Activated CD4-positive, alpha-beta T cell treated with anti-CD3 and anti-CD28 coated beads, Interleukin-2, Interleukin-4, amounts not matched to agents 100 ng/mL and 50 ng/mL, durations not matched to agents 16 hours and 8 hours (primary cell): Measurements from ENCODE around the gene BCL2.

ENCODE experiments used
- DNase-seq: peaks from one replicate; pipeline ENCODE4 v3.0.0-alpha.2; 2020; ENCODE audit warnings: low spot score

Gene BCL2

DNA sequence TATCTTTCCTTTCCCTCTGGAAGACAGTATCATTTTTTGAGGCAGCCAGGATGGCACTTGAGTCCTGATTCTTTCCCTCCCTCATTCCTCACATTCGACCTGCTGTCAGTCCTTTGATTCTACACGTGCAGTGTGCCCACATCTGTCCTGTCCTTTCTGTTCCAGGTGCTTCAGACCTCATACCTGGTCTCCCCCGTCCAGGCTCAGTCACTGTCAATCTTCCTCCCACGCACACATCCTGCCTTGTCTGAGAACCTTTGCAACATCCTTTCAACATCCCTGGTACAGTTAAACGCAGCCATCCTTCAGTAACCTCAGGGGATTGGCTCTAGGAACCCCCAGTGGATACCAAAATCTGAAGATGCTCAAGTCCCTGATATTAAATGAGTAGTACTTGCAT lies 10.1 kb downstream of the BCL2 start:
- no peak for DNase-seq

- no peak for DNase-seq
Observed at GRCh38 chr18:63307551-63308200, 11.9 kb downstream of the BCL2 start.

DNA sequence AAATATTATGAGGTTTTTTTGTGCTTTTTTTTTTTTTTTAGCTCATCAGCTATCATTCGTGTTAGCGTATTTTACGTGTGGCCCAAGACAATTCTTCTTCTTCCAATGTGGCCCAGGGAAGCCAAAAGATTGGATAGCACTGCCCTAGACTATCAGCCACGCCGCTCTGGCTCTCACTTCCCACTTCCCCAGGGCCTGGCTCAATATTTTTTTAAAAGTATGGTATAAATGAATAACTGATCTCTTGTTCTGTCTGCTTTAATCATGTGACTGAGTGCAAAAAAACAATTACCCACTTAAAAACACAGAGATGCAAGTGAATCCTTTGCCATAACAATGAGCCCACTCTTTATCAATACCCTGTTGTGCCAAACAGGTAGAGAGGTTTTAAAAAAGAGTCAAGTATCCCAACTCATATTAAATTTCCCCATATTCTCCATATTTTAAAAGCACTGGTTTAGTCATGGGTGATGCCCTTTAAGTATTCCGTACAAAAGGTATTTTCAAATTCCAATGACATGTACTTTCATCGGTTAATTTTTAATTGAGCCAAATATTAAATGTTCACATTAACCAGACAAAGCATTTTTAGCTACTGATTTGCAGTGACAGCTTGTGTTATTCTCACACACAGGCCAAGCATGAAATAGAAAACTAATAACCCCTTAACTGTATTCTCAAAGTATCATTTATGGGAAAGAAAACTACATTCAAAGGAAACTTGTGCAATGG lies 12.6 kb downstream of the BCL2 start:
- DNase-seq: no peak

- DNase-seq: no peak
Observed at GRCh38 chr18:63306249-63306648, 13.3 kb downstream of the BCL2 start.

DNA sequence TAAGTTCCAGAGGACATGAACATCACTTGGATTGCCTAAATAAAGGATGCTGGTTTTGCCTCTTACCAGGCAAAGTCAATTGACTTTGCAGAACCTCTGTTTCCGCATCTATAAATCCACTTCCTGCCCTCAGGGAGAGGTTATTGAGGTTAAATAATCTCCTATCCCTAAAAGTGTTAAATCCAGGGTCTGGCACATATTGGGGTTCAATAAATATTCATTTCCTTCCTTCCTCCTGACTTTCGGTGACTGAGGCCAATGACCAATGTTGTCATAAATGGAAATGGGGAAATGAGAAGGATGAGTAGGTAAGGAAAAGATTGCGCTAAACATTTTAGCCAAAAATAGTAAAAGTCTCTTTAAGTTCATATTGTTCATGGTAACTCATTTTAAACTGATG lies 16.0 kb downstream of the BCL2 start:
- DNase-seq: no peak

DNA sequence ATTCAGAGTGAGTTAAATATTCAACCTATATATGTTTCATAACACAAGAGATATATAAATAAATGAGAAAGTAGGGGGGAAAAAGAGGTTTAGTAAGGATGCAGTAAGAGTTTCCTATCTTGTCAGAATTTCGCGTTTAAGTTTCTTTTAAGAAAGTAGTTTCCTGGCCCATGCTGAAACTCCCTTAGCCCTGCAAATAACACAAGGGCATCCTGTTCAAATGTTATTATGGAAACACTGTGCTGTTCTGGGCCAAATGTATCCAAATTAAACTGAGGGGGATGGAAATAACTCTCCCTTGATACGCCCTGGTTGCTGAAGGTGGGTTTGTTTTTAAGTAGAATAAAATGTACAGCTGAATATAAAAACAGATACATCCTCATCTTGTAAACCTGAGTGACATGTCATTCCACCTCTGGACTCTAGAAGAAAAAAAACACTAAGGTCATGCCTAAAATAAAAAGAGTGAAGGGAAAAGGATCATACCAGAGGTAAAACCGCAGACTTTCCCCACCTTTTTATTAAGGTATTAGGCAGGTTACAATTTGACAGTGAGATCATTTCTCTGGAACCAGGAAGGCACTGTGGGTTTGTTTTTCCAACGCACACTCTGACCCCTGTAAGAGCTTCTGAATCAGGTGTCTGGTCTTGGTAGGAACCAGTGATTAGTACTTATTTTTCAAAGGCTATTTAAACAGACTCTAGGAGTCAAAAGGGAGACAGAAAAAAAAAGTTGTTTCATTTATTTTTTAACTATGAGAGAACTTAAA lies 16.7 kb downstream of the BCL2 start:
- DNase-seq: no peak

DNA sequence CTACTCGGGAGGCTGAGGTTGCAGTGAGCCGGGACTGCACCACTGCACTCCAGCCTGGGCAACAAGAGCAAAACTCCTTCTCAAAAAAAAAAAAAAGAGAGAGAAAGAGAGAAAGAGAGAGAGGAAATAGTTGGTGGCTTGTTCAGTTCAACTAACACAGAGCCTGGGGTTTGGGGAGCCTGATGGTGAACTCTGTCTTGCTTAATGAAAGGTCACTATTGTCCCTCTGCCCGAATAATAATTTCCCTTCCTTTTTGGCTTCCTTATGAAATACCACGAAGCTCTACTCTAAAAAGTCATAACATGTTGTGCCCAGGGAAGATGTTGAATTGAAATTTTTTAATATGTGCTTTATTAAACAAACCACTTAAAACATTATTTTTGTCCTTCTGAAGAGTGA lies 17.3 kb downstream of the BCL2 start:
- no peak for DNase-seq

DNA sequence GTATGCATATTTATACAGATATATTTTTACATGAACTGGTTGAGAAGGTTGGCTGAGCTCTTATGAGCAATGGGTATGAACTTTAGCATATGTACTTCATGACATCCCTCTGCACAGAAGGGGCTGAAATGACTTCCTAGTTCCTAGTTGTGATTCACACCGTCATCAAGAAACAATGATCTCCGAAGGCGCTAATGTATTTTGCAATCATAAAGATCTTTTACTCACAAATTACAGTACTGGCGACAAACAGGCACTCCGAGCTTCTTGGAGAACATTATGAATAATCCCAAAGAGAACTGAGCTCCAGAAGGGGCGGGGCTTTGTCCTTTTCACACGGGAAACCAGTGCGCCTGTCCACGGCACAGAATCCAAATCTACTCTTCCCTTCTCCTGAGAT lies 18.1 kb downstream of the BCL2 start:
- peak; percentile 58 for DNase-seq

DNA sequence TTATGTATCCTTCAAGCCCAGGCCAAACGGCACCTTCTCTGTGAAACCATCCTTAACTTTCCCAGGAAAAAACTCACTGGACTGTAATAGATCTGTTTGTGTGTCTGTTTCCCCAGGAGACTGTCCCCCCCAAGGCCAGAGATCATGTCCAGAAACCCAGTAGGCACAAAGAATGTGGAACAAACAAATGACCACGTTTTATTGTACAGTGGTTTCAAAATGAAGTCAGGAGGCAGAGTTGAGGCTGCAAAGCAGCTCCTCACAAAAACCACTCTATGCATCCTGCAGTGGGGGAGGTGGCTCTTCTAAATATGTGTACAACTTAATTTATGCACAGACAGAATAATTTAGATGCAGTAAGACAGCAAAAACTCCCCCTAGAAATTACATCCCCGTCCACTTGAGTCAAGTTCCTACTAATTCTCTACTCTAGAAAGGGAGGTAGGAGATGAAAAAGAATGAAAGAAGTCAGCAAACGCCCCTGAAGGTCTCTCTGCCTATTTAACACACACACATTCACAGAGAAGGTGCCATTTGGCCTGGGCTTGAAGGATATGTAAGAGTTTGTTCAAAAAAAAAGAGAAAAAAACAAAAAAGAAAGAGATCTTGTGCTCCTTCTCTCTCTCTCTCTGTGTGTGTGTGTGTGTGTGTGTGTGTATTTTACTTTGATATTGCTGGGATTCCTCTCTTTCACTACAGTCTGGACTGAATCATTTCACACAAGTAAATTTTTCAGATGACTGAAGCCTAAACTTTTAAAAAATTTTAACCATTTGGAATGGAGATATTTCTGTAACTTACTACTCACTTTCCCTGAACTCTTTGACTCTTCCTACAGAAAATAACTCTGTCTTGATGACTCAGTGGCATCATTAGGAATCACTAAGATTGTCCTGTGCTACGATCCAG lies 19.5 kb downstream of the BCL2 start:
- DNase-seq: peak; percentile 79

DNA sequence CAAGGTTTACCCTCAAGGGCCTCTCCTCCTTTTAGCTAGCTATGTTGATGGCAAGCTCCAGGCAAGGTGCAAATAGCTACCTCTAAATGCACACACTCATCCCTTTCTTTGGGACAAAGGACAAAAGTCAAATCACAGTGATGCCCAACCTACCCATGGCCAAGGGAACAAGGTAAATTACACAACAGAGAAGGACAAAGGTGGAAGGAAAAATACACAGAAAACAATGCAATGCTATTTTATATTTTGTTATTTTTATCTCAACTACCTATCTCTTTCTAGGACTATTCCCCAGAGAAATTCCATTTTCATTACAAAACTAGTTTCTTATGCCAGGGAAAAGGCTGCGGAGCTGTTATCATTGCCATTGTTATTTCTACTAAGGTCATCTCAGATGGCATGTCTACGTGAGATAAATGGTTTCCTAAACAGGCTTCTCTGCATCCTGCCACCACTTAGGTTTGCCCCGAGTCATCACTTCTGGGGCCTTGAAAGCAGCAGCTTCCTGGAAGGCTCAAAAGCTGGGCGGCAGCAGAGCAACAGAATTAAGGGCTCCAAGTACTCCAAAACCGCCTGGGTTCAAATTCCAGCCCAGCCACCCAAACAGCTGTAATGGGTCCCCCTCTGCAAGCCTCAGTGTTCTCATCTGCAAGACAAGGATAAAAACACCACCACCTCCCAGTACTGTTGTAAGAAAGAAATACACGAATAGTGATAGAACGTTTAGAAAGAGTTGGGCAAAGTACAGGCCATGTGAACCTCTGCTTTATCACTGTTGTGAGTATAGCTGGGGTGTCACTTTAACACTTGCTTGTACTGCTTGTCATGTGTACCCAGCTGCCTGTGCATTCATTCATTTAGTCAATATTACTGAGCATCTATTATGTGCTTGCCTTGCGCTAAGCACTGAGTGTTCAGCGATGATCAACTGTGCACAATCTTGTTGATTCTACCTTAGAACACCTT lies 20.9 kb downstream of the BCL2 start:
- DNase-seq: peak; percentile 48

DNA sequence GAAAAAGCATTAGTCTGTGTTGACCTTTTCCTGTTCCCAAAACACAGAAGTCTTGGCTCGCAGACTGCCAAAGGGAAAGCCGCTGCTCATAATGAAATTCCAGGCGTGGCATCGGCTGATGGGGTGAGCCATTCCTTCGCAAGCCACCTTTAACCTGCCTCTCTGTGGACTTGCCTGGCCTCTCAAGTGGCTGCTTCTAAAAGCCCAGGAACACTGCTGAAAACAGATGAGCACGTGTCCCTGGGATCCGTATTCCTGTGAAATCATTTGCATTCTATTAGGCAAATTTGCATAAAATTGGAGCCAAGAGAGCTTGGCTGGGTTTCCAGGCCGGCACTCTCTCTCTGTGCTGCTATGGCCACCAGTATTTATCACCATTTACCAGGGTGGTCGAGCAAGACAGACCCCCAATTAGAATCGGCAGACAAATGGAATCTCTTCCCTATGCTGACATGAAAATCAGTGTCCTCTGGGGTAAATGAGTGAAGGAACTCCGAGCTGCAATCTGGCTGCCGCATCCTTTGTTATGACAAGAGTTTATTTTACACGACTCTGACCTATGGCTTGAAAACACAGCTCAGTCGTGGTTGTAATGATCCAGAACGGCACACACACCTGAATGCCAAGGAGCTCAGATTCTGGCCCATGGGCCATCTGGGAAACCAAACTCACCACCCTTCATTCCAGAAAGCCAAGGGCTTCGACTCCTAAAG lies 21.7 kb downstream of the BCL2 start:
- DNase-seq: no peak

- DNase-seq: no peak
Observed at GRCh38 chr18:63293935-63294334, 25.6 kb downstream of the BCL2 start.

DNA sequence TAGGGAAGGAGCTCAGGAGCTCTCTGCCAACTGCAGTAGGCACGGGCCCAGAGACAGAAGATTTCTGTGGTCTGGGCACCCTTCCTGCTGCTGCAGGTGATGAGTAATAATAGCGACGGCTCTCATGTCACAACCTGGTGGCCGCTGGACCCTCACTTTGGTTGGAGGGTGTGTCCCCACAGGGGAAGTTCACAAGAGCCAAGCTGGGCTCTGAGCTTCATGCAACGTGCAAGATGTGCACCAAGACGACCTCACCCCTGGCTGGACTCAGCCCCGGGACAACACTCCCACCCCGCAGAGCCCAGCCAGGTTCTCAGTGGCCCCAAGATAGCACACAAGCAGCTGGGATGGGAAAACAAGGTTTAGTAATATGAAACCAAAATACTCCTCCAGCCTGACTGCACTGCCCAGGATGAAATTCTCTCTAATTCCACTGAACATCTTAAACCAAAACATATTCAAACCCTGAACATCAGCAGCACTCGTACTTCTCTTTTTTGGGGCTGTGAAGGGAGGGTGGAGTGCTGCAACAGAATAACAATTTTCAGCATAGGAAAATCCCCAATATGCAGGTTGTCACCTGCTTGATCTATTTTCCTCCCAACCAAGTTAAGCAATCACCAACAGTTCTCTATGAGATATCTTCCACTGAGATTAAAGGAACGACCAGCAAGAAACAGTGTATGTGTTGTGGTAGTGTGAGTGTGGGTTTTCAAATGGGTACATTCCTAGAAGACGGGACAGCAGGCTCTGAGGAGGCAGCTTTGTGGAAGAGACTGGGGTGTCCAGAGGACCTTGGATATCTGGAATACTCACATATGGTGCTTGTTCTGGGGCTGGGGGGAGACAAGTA lies 26.5 kb downstream of the BCL2 start:
- peak; percentile 51 for DNase-seq

DNA sequence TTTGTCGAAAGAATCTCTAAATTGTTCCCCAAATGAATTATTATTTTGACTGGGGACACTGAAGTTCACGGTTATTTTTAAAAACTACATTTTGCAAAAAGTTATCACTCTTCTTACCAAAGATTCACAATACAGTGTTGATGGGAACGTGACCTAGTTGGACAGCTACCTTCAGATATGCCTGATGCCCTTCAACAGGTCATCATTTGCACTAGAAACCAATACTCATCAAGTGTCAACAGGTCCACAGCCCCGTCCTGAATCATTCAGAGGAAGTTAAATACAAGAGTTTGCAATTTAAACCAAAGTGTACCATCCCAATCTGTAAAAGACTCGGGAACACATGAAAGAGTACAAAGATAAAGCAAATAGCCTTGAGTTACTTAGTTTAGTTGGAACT lies 28.3 kb downstream of the BCL2 start:
- no peak for DNase-seq

DNA sequence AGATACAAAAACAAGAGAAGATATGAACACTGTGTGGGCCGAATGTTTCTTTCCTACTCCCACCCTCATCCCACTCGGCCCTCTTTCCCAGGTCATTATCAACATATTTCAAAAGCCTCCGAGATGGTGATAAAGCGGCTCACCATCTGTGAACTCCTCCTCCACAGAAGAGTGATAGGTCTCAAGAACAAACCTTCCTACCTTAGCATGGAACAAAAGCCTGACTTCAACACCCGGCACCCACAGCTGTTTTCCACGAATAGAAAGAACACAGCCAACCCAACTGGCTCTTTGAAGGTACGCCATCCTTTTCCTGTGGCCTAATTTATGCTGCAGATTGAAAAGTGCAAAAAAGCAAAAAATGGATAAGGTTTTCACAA lies 28.8 kb downstream of the BCL2 start:
- peak; percentile 19 for DNase-seq

DNA sequence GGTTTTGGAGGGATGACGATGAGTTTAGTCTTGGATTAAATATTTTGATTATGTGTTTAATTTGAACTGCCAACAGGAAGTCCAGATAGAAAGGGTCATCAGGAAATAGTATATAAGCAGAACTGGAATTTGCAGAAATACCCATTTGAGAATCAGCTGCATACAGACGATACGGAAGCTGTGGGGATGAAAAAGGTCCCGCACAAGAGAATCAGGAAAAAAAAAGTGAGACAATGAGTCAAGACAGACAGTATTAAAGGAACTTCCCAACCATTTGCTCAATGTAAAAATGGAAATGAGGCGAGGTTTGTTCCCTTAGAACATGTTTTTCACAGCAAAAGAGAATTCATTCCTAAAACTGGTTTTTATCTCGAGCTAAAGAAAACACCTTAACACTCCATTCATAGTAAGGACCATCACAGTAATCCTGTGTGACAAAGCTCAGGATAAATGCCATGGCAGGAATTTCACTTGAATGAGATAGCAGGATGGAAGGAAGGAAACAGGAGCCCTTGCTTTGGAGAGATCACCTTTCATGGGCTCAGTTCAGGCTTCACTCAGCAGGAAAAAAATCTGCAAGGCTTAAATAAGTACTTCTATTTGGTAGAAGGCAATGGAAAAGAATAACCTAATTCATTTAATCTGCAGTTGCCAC lies 29.3 kb downstream of the BCL2 start:
- no peak for DNase-seq

GRCh38 chr18:63288311-63288710 lies 31.3 kb downstream of the BCL2 start:
- no peak for DNase-seq

DNA sequence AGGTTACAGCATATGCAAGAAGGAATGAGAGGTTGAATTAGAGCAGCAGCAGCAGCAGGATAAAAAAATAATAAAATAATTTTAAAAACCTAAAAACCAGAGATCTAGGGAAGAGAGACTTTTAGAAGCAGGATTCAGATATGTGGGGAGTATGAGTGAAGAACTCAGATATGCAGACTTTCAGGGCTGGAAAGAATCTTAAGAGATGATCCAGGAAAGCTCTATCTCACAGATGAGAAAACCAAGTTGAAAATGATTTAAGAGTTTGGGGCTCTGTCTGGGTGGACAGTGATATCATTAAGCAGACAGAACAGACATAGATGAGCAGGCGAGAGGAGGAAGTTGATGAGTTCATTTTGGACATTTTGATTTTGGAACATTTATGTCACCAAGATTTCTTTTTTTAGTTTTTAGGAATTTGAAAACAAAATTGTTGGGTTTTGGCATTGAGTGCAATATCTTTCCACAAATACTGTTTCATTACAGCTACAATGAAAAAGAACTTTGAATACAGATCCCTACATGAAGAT lies 31.8 kb downstream of the BCL2 start:
- no peak for DNase-seq

DNA sequence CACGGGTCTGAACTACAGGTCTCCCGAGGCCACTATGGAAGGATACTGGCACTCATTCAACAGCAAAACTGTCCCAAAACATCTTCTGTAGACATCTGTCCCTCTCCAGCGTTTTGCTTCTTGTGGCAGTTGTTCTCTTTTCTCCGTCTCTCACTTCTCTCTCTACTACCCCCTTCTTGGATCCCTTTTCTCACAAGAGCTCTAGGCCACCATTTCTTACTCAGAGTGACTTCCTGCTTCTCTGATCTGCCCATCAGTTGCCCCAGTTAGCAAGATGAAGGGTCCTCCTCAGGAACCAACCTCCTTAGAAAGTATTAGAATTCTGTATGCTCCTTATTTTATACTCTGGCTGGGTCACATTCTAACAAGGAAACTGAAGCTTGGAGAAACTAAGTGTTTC lies 32.6 kb downstream of the BCL2 start:
- no peak for DNase-seq
